Measurements from ENCODE around the gene OCEL1. TPM values are rescaled to one million over a fixed set of nuclear protein-coding genes. Genes with fewer than 3 reads are reported as not detected.

Gene OCEL1
- total and polyA plus RNA-seq, 10 of the 15 experiments (the other 5 are each of a cell fraction or from before 2014, with no cell fraction given), result 2.8 to 18.2 (median 7.4) TPM

DNA sequence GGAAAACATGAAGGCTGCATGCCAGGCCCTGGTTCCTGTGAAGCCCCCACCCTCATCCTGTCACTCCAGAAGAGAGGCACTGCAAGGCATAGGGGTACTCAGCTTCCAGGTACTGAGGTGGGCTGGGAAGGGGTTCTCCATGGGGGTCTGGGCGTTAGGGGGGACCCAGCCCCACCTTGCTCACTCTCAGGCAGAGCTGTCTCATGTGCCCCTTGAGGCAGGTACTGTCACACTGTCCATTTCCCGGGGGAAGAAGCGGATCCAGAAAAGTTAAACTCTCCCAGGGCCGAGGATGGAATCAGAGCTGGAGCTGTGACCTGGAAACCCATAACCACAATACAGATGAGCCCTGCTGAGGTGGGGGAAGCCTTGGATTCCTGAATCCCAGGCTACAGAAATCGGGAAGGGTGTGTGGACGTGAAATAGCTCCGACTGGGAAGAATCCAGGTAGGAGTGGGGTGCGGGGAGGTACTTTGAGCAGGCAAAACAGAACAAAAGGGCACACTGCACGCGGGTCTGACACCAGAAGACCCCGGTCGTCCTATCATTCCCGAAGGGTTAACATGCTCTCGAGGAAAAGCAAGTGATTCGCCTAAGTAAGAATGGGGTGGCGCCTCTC is 11.4 kb upstream of the OCEL1 start:
- peak overlapping the region; percentile 80 for H3K9ac ChIP-seq (ENCODE audit: control insufficient read depth, insufficient read depth, low read length)
- no peaks in the 10 kb centered on the region for H3K27me3 ChIP-seq (replicated peaks in 1 of 2; ENCODE audit: control insufficient read depth in 2 of 2, insufficient read depth in 2 of 2, low read length in 1 of 2)
- H3K4me3 ChIP-seq, result peak overlapping the region; percentile 67
- no peak for ATAC-seq
- in situ Hi-C loops (cut with MboI), result no loop called here
- RAD21 ChIA-PET (ENCODE audit: unreplicated experiment), result interaction anchor here (0.9 to 2.4 kb wide), 9 partner anchors 12 to 149 kb away, joined by 3 to 18 read pairs (median 4); partner anchors contain the start of genes BABAM1, DDA1 and OCEL1
- no peaks in the 10 kb centered on the region for H3K9me3 ChIP-seq (replicated peaks; ENCODE audit: control insufficient read depth, insufficient read depth, low read length)
- SMC1A ChIA-PET (ENCODE audit: uncharacterized antibody, unreplicated experiment), result interaction anchor here (1.2 to 2.0 kb wide), 8 partner anchors 12 to 141 kb away, joined by 3 to 8 read pairs (median 5); partner anchors contain the start of genes BABAM1 and OCEL1
- no peaks in the 10 kb centered on the region; the same call in 1 of the 2 replicates for H3K79me2 ChIP-seq (ENCODE audit: control insufficient read depth, insufficient read depth, low read length)
- H3K36me3 ChIP-seq (ENCODE audit: control insufficient read depth in 2 of 2, insufficient read depth in 2 of 2, low read length in 1 of 2), result peaks cover 10 to 18% of the 10 kb centered on the region in 2 experiments; a peak in 3 of 4 replicates
- peak overlapping the region; percentile 98 for H3K4me2 ChIP-seq (ENCODE audit: control insufficient read depth, insufficient read depth)
- peak overlapping the region; percentile 40 for H2AFZ ChIP-seq (ENCODE audit: control insufficient read depth, low read depth, low read length)
- H3K27ac ChIP-seq (ENCODE audit: control insufficient read depth, insufficient read depth), result peak overlapping the region; percentile 80
- intact Hi-C loops (cut with micrococcal nuclease; ENCODE audit: unreplicated experiment), result no loop called here
- CTCF ChIA-PET, result interaction anchor here (0.5 to 2.4 kb wide), 7 partner anchors 9 to 500 kb away, joined by 3 to 9 read pairs (median 3); partner anchors contain the start of gene OCEL1
- TSS peak; percentile 99 for BruUV-seq (replicated peaks)
- POLR2A ChIA-PET, result interaction anchor here (0.5 to 2.2 kb wide), 10 partner anchors 12 to 136 kb away, joined by 3 to 13 read pairs (median 4); partner anchors contain the start of genes ANKLE1, BABAM1 and OCEL1
- TF ChIP-seq RCOR1 (conservative IDR thresholded peaks at IDR 0.05; ENCODE audit: low read depth, low read length) (no peak), SMC3 (IDR thresholded peaks at IDR 0.05; ENCODE audit: borderline replicate concordance, low read length) (no peak), WRNIP1 (IDR thresholded peaks at IDR 0.05; ENCODE audit: borderline replicate concordance, low read depth, low read length) (0 out of 2 replicates have a peak, but pooled peaks have one; percentile 14)
- WGBS (ENCODE audit: insufficient coverage, insufficient replicate concordance, low lambda C conversion rate, missing lambda C conversion rate), result 22% methylated on average over 16 of the region's 16 CpGs
- no peak for DNase-seq (ENCODE audit: low read depth, low spot score)
- peaks cover 13% of the 10 kb centered on the region for H3K4me1 ChIP-seq (ENCODE audit: control insufficient read depth, insufficient read depth, low read length)
- H4K20me1 ChIP-seq (ENCODE audit: control insufficient read depth, insufficient read depth), result no peaks in the 10 kb centered on the region
- peak; percentile 59 for FAIRE-seq
